ENCODE measurements around the gene IRX5. TPM values are rescaled to one million over a fixed set of nuclear protein-coding genes. Genes with fewer than 3 reads are reported as not detected.
A peak's percentile ranks its signal among the peaks of the same experiment; 100 is the strongest.

Gene IRX5
- 0.64 TPM for polyA plus RNA-seq (2013, experiment 1 of 2)
- polyA plus RNA-seq (2013, experiment 2 of 2) = 0.57 TPM

GRCh38 chr16:54930005-54930868 is at the start of gene IRX5:
Gene IRX5, plus strand, starts transcription at chr16:54930865. Its CDS starts 334 bp downstream, at chr16:54931199.
- peak within 1 kb of the TSS; percentile 79 for H3K27ac ChIP-seq (replicated peaks; ENCODE audit: low read length)
- H3K18ac ChIP-seq (ENCODE audit: low read length) = peak within 1 kb of the TSS; percentile 96
- H2BK5ac ChIP-seq (ENCODE audit: low read length) = peak within 1 kb of the TSS; percentile 97
- peak within 1 kb of the TSS; percentile 32 for H2AK5ac ChIP-seq (ENCODE audit: low read depth, low read length)
- H2BK120ac ChIP-seq (ENCODE audit: low read depth, low read length) = no peak within 1 kb of the TSS
- H3K14ac ChIP-seq (ENCODE audit: low read length) = peak within 1 kb of the TSS; percentile 71
- peak within 1 kb of the TSS; percentile 86 to 87 for H3K4me3 ChIP-seq (ENCODE audit: low read length in 2 of 2)
- peak within 1 kb of the TSS; percentile 47 for H2BK12ac ChIP-seq (ENCODE audit: low read length)
- peaks cover 0 to 34% (median 19%) of the 10 kb centered on the region in 3 experiments for H3K27me3 ChIP-seq (ENCODE audit: control insufficient read depth in 3 of 3, insufficient read depth in 3 of 3, low read depth in 1 of 3, low read length in 3 of 3)
- H3K9ac ChIP-seq (ENCODE audit: low read depth, low read length, poor library complexity) = peak within 1 kb of the TSS; percentile 64
- peaks cover 16 to 17% of the 10 kb centered on the region in 2 donors for H3K4me1 ChIP-seq (ENCODE audit: control insufficient read depth in 2 of 2, insufficient read depth in 1 of 2, low read depth in 1 of 2, low read length in 2 of 2)
- H4K8ac ChIP-seq (ENCODE audit: low read depth, low read length) = no peak within 1 kb of the TSS
- peak within 1 kb of the TSS; percentile 100 for H3K4me2 ChIP-seq (ENCODE audit: insufficient read depth, low read length, poor library complexity, severe bottlenecking)
- peak within 1 kb of the TSS; percentile 96 for H2BK15ac ChIP-seq (ENCODE audit: low read length)
- peak within 1 kb of the TSS; percentile 11 for H4K91ac ChIP-seq (ENCODE audit: low read depth, low read length, poor library complexity)
- WGBS, 2 donors (ENCODE audit: extremely low coverage in 2 of 2, insufficient read length in 2 of 2, insufficient replicate concordance in 1 of 2) = no CpG with 5 or more reads among the region's 71 CpGs
- peak; percentile 91 for DNase-seq (ENCODE audit: low spot score)
- peaks cover 0 to 28% of the 10 kb centered on the region in 2 donors for H3K36me3 ChIP-seq (replicated peaks in 1 of 2; ENCODE audit: control insufficient read depth in 2 of 2, insufficient read depth in 2 of 2, low read length in 2 of 2)
- H3K79me1 ChIP-seq (ENCODE audit: low read depth, low read length) = peaks cover 2% of the 10 kb centered on the region
- peak within 1 kb of the TSS; percentile 17 for H3K4ac ChIP-seq (ENCODE audit: low read length)
- H2AFZ ChIP-seq (ENCODE audit: low read length) = peak within 1 kb of the TSS; percentile 93
- H3K9me3 ChIP-seq (replicated peaks in 1 of 2; ENCODE audit: control insufficient read depth in 2 of 2, insufficient read depth in 1 of 2, low read depth in 1 of 2, low read length in 2 of 2) = peaks cover 0 to 9% of the 10 kb centered on the region in 2 donors
- peak within 1 kb of the TSS; percentile 85 for H3K23ac ChIP-seq (ENCODE audit: low read depth, low read length, poor library complexity)

GRCh38 chr16:54882556-54882955 is 48.1 kb upstream of the IRX5 start:
- H2BK120ac ChIP-seq (ENCODE audit: low read depth, low read length) = no peak overlapping the region
- H2AK5ac ChIP-seq (ENCODE audit: low read depth, low read length) = no peak overlapping the region
- H3K79me1 ChIP-seq (ENCODE audit: low read depth, low read length) = no peaks in the 10 kb centered on the region
- no peak overlapping the region for H3K14ac ChIP-seq (ENCODE audit: low read length)
- no peak overlapping the region for H3K18ac ChIP-seq (ENCODE audit: low read length)
- H4K91ac ChIP-seq (ENCODE audit: low read depth, low read length, poor library complexity) = no peak overlapping the region
- no peaks in the 10 kb centered on the region for H3K4me1 ChIP-seq (ENCODE audit: control insufficient read depth in 2 of 2, insufficient read depth in 1 of 2, low read depth in 1 of 2, low read length in 2 of 2)
- no peak overlapping the region for H3K23ac ChIP-seq (ENCODE audit: low read depth, low read length, poor library complexity)
- no peak overlapping the region for H3K27ac ChIP-seq (replicated peaks; ENCODE audit: low read length)
- no CpG with 5 or more reads among the region's 2 CpGs for WGBS, 2 donors (ENCODE audit: extremely low coverage in 2 of 2, insufficient read length in 2 of 2, insufficient replicate concordance in 1 of 2)
- peaks cover 2 to 3% of the 10 kb centered on the region in 2 donors for H3K9me3 ChIP-seq (replicated peaks in 1 of 2; ENCODE audit: control insufficient read depth in 2 of 2, insufficient read depth in 1 of 2, low read depth in 1 of 2, low read length in 2 of 2)
- H3K27me3 ChIP-seq (ENCODE audit: control insufficient read depth in 3 of 3, insufficient read depth in 3 of 3, low read depth in 1 of 3, low read length in 3 of 3) = no peaks in the 10 kb centered on the region
- H2BK15ac ChIP-seq (ENCODE audit: low read length) = no peak overlapping the region
- H2BK12ac ChIP-seq (ENCODE audit: low read length) = no peak overlapping the region
- no peak overlapping the region for H4K8ac ChIP-seq (ENCODE audit: low read depth, low read length)
- H3K9ac ChIP-seq (ENCODE audit: low read depth, low read length, poor library complexity) = no peak overlapping the region
- H3K4me2 ChIP-seq (ENCODE audit: insufficient read depth, low read length, poor library complexity, severe bottlenecking) = no peak overlapping the region
- H3K36me3 ChIP-seq (replicated peaks in 1 of 2; ENCODE audit: control insufficient read depth in 2 of 2, insufficient read depth in 2 of 2, low read length in 2 of 2) = peaks cover 0 to 2% of the 10 kb centered on the region in 2 donors
- H2AFZ ChIP-seq (ENCODE audit: low read length) = no peak overlapping the region
- H2BK5ac ChIP-seq (ENCODE audit: low read length) = no peak overlapping the region
- no peak for DNase-seq (ENCODE audit: low spot score)
- no peak overlapping the region for H3K4ac ChIP-seq (ENCODE audit: low read length)
- no peak overlapping the region for H3K4me3 ChIP-seq (ENCODE audit: low read length in 2 of 2)

- H2AK5ac ChIP-seq (ENCODE audit: low read depth, low read length) = no peak overlapping the region
- H4K8ac ChIP-seq (ENCODE audit: low read depth, low read length) = no peak overlapping the region
- no CpG with 5 or more reads among the region's 1 CpG for WGBS, 2 donors (ENCODE audit: extremely low coverage in 2 of 2, insufficient read length in 2 of 2, insufficient replicate concordance in 1 of 2)
- no peak overlapping the region for H2AFZ ChIP-seq (ENCODE audit: low read length)
- H3K36me3 ChIP-seq (replicated peaks in 1 of 2; ENCODE audit: control insufficient read depth in 2 of 2, insufficient read depth in 2 of 2, low read length in 2 of 2) = peaks cover 0 to 2% of the 10 kb centered on the region in 2 donors
- no peaks in the 10 kb centered on the region for H3K27me3 ChIP-seq (ENCODE audit: control insufficient read depth in 3 of 3, insufficient read depth in 3 of 3, low read depth in 1 of 3, low read length in 3 of 3)
- peaks cover 2 to 3% of the 10 kb centered on the region in 2 donors for H3K9me3 ChIP-seq (replicated peaks in 1 of 2; ENCODE audit: control insufficient read depth in 2 of 2, insufficient read depth in 1 of 2, low read depth in 1 of 2, low read length in 2 of 2)
- H3K4me1 ChIP-seq (ENCODE audit: control insufficient read depth in 2 of 2, insufficient read depth in 1 of 2, low read depth in 1 of 2, low read length in 2 of 2) = no peaks in the 10 kb centered on the region
- H3K18ac ChIP-seq (ENCODE audit: low read length) = no peak overlapping the region
- H4K91ac ChIP-seq (ENCODE audit: low read depth, low read length, poor library complexity) = no peak overlapping the region
- no peak overlapping the region for H2BK15ac ChIP-seq (ENCODE audit: low read length)
- H3K4me2 ChIP-seq (ENCODE audit: insufficient read depth, low read length, poor library complexity, severe bottlenecking) = no peak overlapping the region
- no peak overlapping the region for H3K23ac ChIP-seq (ENCODE audit: low read depth, low read length, poor library complexity)
- no peak overlapping the region for H2BK5ac ChIP-seq (ENCODE audit: low read length)
- no peaks in the 10 kb centered on the region for H3K79me1 ChIP-seq (ENCODE audit: low read depth, low read length)
- no peak overlapping the region for H3K9ac ChIP-seq (ENCODE audit: low read depth, low read length, poor library complexity)
- no peak overlapping the region for H3K27ac ChIP-seq (replicated peaks; ENCODE audit: low read length)
- H3K14ac ChIP-seq (ENCODE audit: low read length) = no peak overlapping the region
- no peak overlapping the region for H3K4ac ChIP-seq (ENCODE audit: low read length)
- H2BK120ac ChIP-seq (ENCODE audit: low read depth, low read length) = no peak overlapping the region
- H3K4me3 ChIP-seq (ENCODE audit: low read length in 2 of 2) = no peak overlapping the region
- DNase-seq (ENCODE audit: low spot score) = no peak
- no peak overlapping the region for H2BK12ac ChIP-seq (ENCODE audit: low read length)
Measured at GRCh38 chr16:54883358-54883757, 47.3 kb upstream of the IRX5 start.

GRCh38 chr16:54886078-54886477 is 44.6 kb upstream of the IRX5 start:
- H3K4me3 ChIP-seq (ENCODE audit: low read length in 2 of 2) = no peak overlapping the region
- no peak overlapping the region for H4K91ac ChIP-seq (ENCODE audit: low read depth, low read length, poor library complexity)
- no peak overlapping the region for H2BK120ac ChIP-seq (ENCODE audit: low read depth, low read length)

More at GRCh38 chr16:54886078-54886477, 44.6 kb upstream of the IRX5 start:
- H3K4ac ChIP-seq (ENCODE audit: low read length) = no peak overlapping the region
- no peak overlapping the region for H3K14ac ChIP-seq (ENCODE audit: low read length)
- H2BK12ac ChIP-seq (ENCODE audit: low read length) = no peak overlapping the region
- no peak for DNase-seq (ENCODE audit: low spot score)
- no peaks in the 10 kb centered on the region for H3K4me1 ChIP-seq (ENCODE audit: control insufficient read depth in 2 of 2, insufficient read depth in 1 of 2, low read depth in 1 of 2, low read length in 2 of 2)
- no peak overlapping the region for H2BK5ac ChIP-seq (ENCODE audit: low read length)
- no peaks in the 10 kb centered on the region for H3K27me3 ChIP-seq (ENCODE audit: control insufficient read depth in 3 of 3, insufficient read depth in 3 of 3, low read depth in 1 of 3, low read length in 3 of 3)
- no peak overlapping the region for H2AFZ ChIP-seq (ENCODE audit: low read length)
- H3K9ac ChIP-seq (ENCODE audit: low read depth, low read length, poor library complexity) = no peak overlapping the region
- no peaks in the 10 kb centered on the region for H3K79me1 ChIP-seq (ENCODE audit: low read depth, low read length)
- H4K8ac ChIP-seq (ENCODE audit: low read depth, low read length) = no peak overlapping the region
- H3K18ac ChIP-seq (ENCODE audit: low read length) = no peak overlapping the region
- no peak overlapping the region for H2AK5ac ChIP-seq (ENCODE audit: low read depth, low read length)
- no peak overlapping the region for H3K23ac ChIP-seq (ENCODE audit: low read depth, low read length, poor library complexity)
- H3K4me2 ChIP-seq (ENCODE audit: insufficient read depth, low read length, poor library complexity, severe bottlenecking) = no peak overlapping the region
- H3K36me3 ChIP-seq (replicated peaks in 1 of 2; ENCODE audit: control insufficient read depth in 2 of 2, insufficient read depth in 2 of 2, low read length in 2 of 2) = peaks cover 0 to 2% of the 10 kb centered on the region in 2 donors
- no CpG with 5 or more reads among the region's 2 CpGs for WGBS, 2 donors (ENCODE audit: extremely low coverage in 2 of 2, insufficient read length in 2 of 2, insufficient replicate concordance in 1 of 2)
- H3K9me3 ChIP-seq (replicated peaks in 1 of 2; ENCODE audit: control insufficient read depth in 2 of 2, insufficient read depth in 1 of 2, low read depth in 1 of 2, low read length in 2 of 2) = peaks cover 2 to 3% of the 10 kb centered on the region in 2 donors
- H2BK15ac ChIP-seq (ENCODE audit: low read length) = no peak overlapping the region
- no peak overlapping the region for H3K27ac ChIP-seq (replicated peaks; ENCODE audit: low read length)
